ENCODE data around the gene SNTG2. TPM values are rescaled to one million over a fixed set of nuclear protein-coding genes. Genes with fewer than 3 reads are reported as not detected.
"Not testable (repeated sequence)": the region's sequence is repeated elsewhere in the genome, so short reads cannot be mapped to it uniquely, and the experiment has no call there.

Gene SNTG2
- total RNA-seq, 1 experiment from 2014 or later: not detected

DNA sequence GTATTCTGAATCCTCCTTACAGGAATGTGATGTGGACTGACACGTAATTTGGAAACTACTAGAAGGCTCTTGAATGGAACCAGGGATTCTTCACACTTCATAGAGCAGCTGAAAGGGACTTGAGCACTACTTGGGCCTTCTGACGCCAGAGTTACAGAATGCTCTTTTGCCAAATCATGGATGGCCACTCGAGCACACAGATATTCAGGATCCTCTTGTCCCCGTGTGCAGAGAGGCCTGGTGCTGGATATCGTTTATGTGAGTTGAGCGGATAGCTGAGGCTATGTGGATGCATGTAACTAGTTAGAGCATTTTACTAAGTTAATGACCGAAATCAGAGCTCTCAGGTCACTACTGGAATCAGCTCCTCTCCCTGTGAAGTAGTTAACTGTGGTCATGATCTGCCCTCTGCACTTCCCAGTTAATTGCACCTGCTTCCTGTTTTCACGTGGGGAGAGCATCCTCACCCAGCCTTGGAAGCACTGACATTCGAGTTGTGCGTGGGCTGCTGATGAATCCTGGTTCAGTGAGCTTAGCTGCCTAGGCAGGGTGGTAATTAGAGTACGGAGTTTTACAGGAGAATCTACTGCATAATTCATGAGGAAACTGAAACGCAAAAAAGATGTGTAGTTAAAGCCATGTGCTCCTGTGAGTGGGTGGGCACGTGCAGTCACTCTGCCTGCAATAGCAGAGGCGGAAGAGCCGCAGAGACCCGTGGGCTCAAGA lies 457.5 kb downstream of the SNTG2 start:
- DNase-seq (ENCODE audit: low spot score): no peak

GRCh38 chr2:1413156-1413710 lies 462.6 kb downstream of the SNTG2 start, which contains the start of gene TPO:
Gene TPO, plus strand, starts transcription at chr2:1413463. Its CDS starts 946 bp downstream, at chr2:1414409.
- no peak for DNase-seq (ENCODE audit: low spot score)

DNA sequence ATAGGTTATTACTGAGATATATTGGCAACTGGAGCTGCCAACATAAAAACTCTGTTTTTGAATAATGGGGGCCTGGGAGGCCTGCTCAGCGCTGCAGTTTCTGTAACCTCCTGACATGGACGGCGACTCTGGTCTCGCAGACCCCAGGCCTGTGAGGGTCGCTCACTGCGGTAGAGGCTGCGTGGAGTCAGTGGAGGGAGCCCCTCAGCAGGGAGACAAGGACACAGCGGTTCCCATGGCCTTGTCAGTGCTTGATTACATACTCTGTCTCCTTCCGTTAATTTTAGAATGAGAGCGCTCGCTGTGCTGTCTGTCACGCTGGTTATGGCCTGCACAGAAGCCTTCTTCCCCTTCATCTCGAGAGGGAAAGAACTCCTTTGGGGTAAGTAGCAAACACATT lies 463.5 kb downstream of the SNTG2 start:
- no peak for DNase-seq (ENCODE audit: low spot score)

GRCh38 chr2:1414901-1415300 lies 464.3 kb downstream of the SNTG2 start:
- DNase-seq (ENCODE audit: low spot score): not testable (repeated sequence)

GRCh38 chr2:1415501-1415900 lies 464.9 kb downstream of the SNTG2 start:
- DNase-seq (ENCODE audit: low spot score): no peak
